Mesenchymal stem cell (in vitro differentiated cells and primary cell): ENCODE data around the gene RIPPLY3.
"Not testable (repeated sequence)": the region's sequence is repeated elsewhere in the genome, so short reads cannot be mapped to it uniquely, and the experiment has no call there.

ENCODE experiments used
- DNase-seq: peaks from one replicate; pipeline ENCODE4 v3.0.0-alpha.2; 2013
- H2AFZ ChIP-seq: one replicate; pipeline ENCODE4 v1.6.1; 2013; ENCODE audit warnings: low read depth, mild to moderate bottlenecking, control low read depth, inconsistent platforms, low read length, moderate library complexity
- H2AK5ac ChIP-seq: 2 replicates; pipeline ENCODE4 v1.6.1; 2013; ENCODE audit warnings: low read length, moderate library complexity, mild to moderate bottlenecking, inconsistent platforms; ENCODE audit not compliant: severe bottlenecking
- H2BK120ac ChIP-seq: one replicate; pipeline ENCODE4 v1.6.1; 2013; ENCODE audit warnings: low read depth, mild to moderate bottlenecking, inconsistent platforms, low read length, moderate library complexity
- H2BK12ac ChIP-seq, 2 experiments: one replicate each; pipeline ENCODE4 v1.6.1; 2013; ENCODE audit warnings: inconsistent platforms in 2 of 2, low read length in 2 of 2, mild to moderate bottlenecking in 2 of 2, moderate library complexity in 2 of 2, control low read depth in 1 of 2
- H2BK15ac ChIP-seq: one replicate; pipeline ENCODE4 v1.6.1; 2013; ENCODE audit warnings: mild to moderate bottlenecking, low read depth, inconsistent platforms; ENCODE audit not compliant: poor library complexity, severe bottlenecking
- H2BK5ac ChIP-seq: 2 replicates; pipeline ENCODE4 v1.6.1; 2013; ENCODE audit warnings: low read depth, mild to moderate bottlenecking, low read length, control low read depth, inconsistent platforms; ENCODE audit not compliant: poor library complexity, severe bottlenecking
- H3K14ac ChIP-seq, 2 experiments: one replicate each; pipeline ENCODE4 v1.6.1; 2013; ENCODE audit warnings: inconsistent platforms in 2 of 2, low read length in 2 of 2, control low read depth in 1 of 2, mild to moderate bottlenecking in 1 of 2, moderate library complexity in 1 of 2
- H3K18ac ChIP-seq, 2 experiments: one replicate each; pipeline ENCODE4 v1.6.1; 2013; ENCODE audit warnings: inconsistent platforms in 2 of 2, low read length in 2 of 2, control low read depth in 1 of 2, low read depth in 1 of 2, mild to moderate bottlenecking in 1 of 2
- H3K23ac ChIP-seq, 2 experiments: one replicate each; pipeline ENCODE4 v1.6.1; 2013; ENCODE audit warnings: inconsistent platforms in 2 of 2, low read length in 2 of 2, mild to moderate bottlenecking in 2 of 2, moderate library complexity in 2 of 2, control low read depth in 1 of 2
- H3K27ac ChIP-seq: 2 replicates; pipeline ENCODE4 v1.5.1; 2013; ENCODE audit warnings: mild to moderate bottlenecking, moderate library complexity, low read length, control low read depth, inconsistent platforms; ENCODE audit not compliant: poor library complexity, severe bottlenecking
- H3K27me3 ChIP-seq, 2 experiments: 2 replicates each; pipeline versions ENCODE4 v1.6.1 to v1.7.0; 2013; ENCODE audit warnings: low read length in 2 of 2, mild to moderate bottlenecking in 2 of 2, moderate library complexity in 2 of 2, control low read depth in 1 of 2, inconsistent platforms in 1 of 2; ENCODE audit not compliant: control insufficient read depth in 1 of 2, insufficient read depth in 1 of 2
- H3K36me3 ChIP-seq, 2 experiments: 2 replicates each; pipeline versions ENCODE4 v1.6.1 to v1.7.0; 2013; ENCODE audit warnings: low read length in 2 of 2, control low read depth in 1 of 2, inconsistent platforms in 1 of 2, low read depth in 1 of 2, mild to moderate bottlenecking in 1 of 2; ENCODE audit not compliant: insufficient read depth in 2 of 2, control insufficient read depth in 1 of 2
- H3K4ac ChIP-seq, 2 experiments: one replicate each; pipeline ENCODE4 v1.6.1; 2013; ENCODE audit warnings: inconsistent platforms in 2 of 2, low read length in 2 of 2, mild to moderate bottlenecking in 2 of 2, moderate library complexity in 2 of 2, control low read depth in 1 of 2, low read depth in 1 of 2
- H3K4me1 ChIP-seq: 2 replicates; pipeline ENCODE4 v1.6.1; 2013; ENCODE audit warnings: low read depth, low read length, control low read depth; ENCODE audit not compliant: control insufficient read depth, insufficient read depth
- H3K4me2 ChIP-seq: 2 replicates; pipeline ENCODE4 v1.6.1; 2013; ENCODE audit warnings: low read length, mild to moderate bottlenecking, inconsistent platforms; ENCODE audit not compliant: poor library complexity, severe bottlenecking
- H3K4me3 ChIP-seq, 2 experiments: 2 replicates each; pipeline versions ENCODE4 v1.5.1 to v1.7.0; 2013; ENCODE audit warnings: low read length in 2 of 2, mild to moderate bottlenecking in 2 of 2, control low read depth in 1 of 2, low read depth in 1 of 2; ENCODE audit not compliant: insufficient read depth in 1 of 2
- H3K79me1 ChIP-seq: replicated peaks from 2 replicates; pipeline ENCODE4 v1.6.1; 2013; ENCODE audit warnings: mild to moderate bottlenecking, control low read depth, low read length, inconsistent platforms; ENCODE audit not compliant: poor library complexity, severe bottlenecking
- H3K9ac ChIP-seq: 2 replicates; pipeline ENCODE4 v1.7.0; 2013; ENCODE audit warnings: mild to moderate bottlenecking, low read length, moderate library complexity
- H3K9me3 ChIP-seq: 2 replicates; pipeline ENCODE4 v1.7.0; 2013; ENCODE audit warnings: mild to moderate bottlenecking, low read length; ENCODE audit not compliant: control insufficient read depth
- H4K8ac ChIP-seq: one replicate; pipeline ENCODE4 v1.6.1; 2013; ENCODE audit warnings: inconsistent platforms, mild to moderate bottlenecking, low read length, moderate library complexity
- H4K91ac ChIP-seq: one replicate; pipeline ENCODE4 v1.6.1; 2013; ENCODE audit warnings: mild to moderate bottlenecking, low read length, inconsistent platforms
- WGBS: methylation state at CpG from one replicate; pipeline ENCODE4 v1.1.7; 2013; ENCODE audit warnings: mixed read lengths; 5-methylcytosine and 5-hydroxymethylcytosine counted together

RIPPLY3 gene

DNA sequence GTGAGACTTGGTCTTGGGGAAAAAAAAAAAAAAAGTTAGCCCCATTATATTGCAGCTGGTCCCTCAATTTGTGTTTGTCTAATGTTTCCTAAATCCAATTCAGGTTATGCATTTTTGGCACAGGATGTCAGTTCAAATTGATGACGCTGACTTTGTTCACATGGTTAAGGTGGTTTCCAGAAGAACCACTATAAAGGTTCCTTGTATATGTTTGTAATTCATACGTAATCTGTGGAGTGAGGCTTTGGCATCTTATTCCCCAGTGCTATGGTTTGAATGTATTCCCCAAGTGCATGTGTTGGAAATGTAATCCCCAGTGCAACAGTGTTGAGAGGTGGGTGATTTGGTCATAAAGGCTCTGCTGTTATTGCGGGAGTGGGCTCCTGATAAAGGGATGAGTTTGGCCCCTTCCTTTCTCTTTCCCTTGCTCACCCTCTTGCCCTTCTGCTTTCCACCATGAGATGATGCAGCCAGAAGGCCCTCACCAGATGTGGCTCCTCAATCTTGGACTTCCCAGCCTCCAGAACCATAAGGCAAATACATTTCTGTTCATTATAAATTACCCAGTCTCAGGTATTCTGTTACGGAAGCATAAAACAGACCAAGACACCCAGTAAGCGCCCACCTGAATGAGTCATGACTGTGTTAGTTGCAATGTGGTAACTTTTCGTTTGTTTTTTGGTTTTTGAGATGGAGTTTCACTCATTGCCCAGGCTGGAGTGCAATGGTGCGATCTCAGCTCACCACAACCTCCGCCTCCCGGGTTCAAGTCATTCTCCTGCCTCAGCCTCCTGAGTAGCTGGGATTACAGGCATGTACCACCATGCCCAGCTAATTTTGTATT lies 20.5 kb upstream of the RIPPLY3 start:
- Histone ChIP-seq H3K4me1 (peaks cover 5% of the 10 kb centered on the region), H3K14ac (no peak overlapping the region)

DNA sequence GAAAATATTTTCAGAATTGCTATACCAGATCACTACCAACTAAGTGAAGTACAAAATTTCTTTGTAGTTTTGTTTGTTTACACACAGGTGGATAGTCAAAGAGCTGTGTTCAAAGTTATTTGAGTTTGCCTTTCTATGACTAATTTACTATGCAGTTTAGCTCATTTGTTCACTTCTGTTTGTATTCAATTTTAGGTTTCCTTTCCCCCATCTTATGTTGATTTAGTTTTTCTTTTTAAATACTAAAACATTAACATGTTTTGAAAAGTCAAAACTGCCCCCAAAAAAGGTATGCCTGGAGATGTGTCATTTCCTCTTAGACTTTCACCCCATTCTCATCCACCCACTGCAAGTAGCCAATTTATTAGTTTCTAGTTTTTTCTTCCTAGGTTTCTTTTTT lies 18.7 kb upstream of the RIPPLY3 start:
- no peak overlapping the region for H4K8ac ChIP-seq
- no peaks in the 10 kb centered on the region for H3K36me3 ChIP-seq
- H3K9ac ChIP-seq, result peak overlapping the region; percentile 5
- H2BK120ac ChIP-seq, result no peak overlapping the region
- no peaks in the 10 kb centered on the region for H3K27me3 ChIP-seq
- H3K27ac ChIP-seq, result no peak overlapping the region
- no peak overlapping the region for H3K4me2 ChIP-seq
- no peak overlapping the region for H2AFZ ChIP-seq
- no peak overlapping the region for H3K23ac ChIP-seq
- H3K4ac ChIP-seq, result no peak overlapping the region
- H3K4me1 ChIP-seq, result peaks cover 5% of the 10 kb centered on the region
- no peak overlapping the region for H2AK5ac ChIP-seq
- no peak overlapping the region for H3K14ac ChIP-seq
- H4K91ac ChIP-seq, result no peak overlapping the region
- no peak for DNase-seq
- no peak overlapping the region for H2BK12ac ChIP-seq
- no peak overlapping the region for H2BK5ac ChIP-seq
- H3K79me1 ChIP-seq, result no peaks in the 10 kb centered on the region
- H3K18ac ChIP-seq, result no peak overlapping the region
- no peaks in the 10 kb centered on the region for H3K9me3 ChIP-seq
- H3K4me3 ChIP-seq, result no peak overlapping the region
- H2BK15ac ChIP-seq, result no peak overlapping the region

More for the DNA sequence above, 20.5 kb upstream of the RIPPLY3 start:
- Histone ChIP-seq H3K27ac (no peak overlapping the region), H3K23ac (no peak overlapping the region), H2BK120ac (no peak overlapping the region), H4K91ac (no peak overlapping the region), H2AFZ (no peak overlapping the region), H3K36me3 (no peaks in the 10 kb centered on the region), H3K4ac (no peak overlapping the region), H3K4me2 (no peak overlapping the region), H3K27me3 (peaks cover 0 to 1% of the 10 kb centered on the region in 2 experiments), H2BK5ac (no peak overlapping the region), H3K9ac (no peak overlapping the region), H4K8ac (no peak overlapping the region), H3K9me3 (no peaks in the 10 kb centered on the region), H3K4me3 (no peak overlapping the region), H2BK15ac (no peak overlapping the region), H2BK12ac (no peak overlapping the region), H3K18ac (no peak overlapping the region), H2AK5ac (no peak overlapping the region), H3K79me1 (no peaks in the 10 kb centered on the region)
- no peak for DNase-seq
- WGBS, result 92% methylated on average over 6 of the region's 9 CpGs

DNA sequence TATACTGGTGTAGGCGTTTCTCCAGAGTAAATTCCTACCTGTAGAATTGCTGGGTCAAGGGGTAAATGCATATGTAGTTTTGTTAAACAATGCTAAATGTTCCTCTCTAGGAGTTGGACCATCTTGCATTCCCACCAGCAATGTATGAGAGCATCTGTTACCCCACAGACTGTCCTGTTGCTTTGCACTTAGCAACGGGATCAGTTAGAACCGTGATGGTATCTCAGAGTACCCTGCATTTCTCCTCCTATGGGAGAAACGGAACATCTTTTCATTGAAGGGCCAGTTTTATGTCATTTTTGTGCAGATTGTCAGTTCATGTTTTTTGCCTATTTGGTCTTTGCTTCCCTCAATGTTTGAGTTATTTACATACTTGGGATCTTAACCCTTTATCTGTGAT lies 18.0 kb upstream of the RIPPLY3 start:
- no peak overlapping the region for H2AK5ac ChIP-seq
- WGBS, result 92% methylated on average over 3 of the region's 4 CpGs
- H3K23ac ChIP-seq, result no peak overlapping the region
- H3K79me1 ChIP-seq, result no peaks in the 10 kb centered on the region
- H3K4me2 ChIP-seq, result no peak overlapping the region
- no peaks in the 10 kb centered on the region for H3K36me3 ChIP-seq
- H3K4ac ChIP-seq, result no peak overlapping the region
- no peak overlapping the region for H3K4me3 ChIP-seq
- H3K18ac ChIP-seq, result no peak overlapping the region
- H4K8ac ChIP-seq, result no peak overlapping the region
- DNase-seq, result no peak
- H3K27ac ChIP-seq, result no peak overlapping the region
- peaks cover 0 to under 1% of the 10 kb centered on the region in 2 experiments for H3K27me3 ChIP-seq
- no peak overlapping the region for H4K91ac ChIP-seq
- no peak overlapping the region for H3K9ac ChIP-seq
- peaks cover 5% of the 10 kb centered on the region for H3K4me1 ChIP-seq
- no peak overlapping the region for H2BK12ac ChIP-seq
- no peak overlapping the region for H2BK15ac ChIP-seq
- H3K9me3 ChIP-seq, result no peaks in the 10 kb centered on the region
- H2AFZ ChIP-seq, result no peak overlapping the region
- no peak overlapping the region for H2BK5ac ChIP-seq
- H3K14ac ChIP-seq, result no peak overlapping the region
- H2BK120ac ChIP-seq, result no peak overlapping the region

DNA sequence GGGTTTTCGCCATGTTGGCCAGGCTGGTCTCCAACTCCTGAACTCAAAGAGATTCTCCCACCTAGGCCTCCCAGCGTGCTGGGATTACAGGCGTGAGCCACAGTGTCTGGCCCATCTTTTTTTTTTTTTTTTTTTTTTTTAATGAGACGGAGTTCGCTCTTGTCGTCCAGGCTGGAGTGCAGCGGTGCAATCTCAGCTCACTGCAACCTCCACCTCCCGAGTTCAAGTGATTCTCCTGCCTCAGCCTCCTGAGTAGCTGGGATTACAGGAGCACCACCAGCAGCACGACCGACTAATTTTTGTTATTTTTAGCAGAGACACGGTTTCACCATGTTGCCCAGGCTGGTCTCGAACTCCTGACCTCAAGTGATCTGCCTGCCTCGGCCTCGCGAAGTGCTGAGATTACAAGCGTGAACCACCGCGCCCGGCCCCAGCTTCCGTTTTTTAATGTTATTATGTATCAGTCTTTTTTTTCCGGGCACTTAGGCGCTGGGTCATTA lies 17.3 kb upstream of the RIPPLY3 start:
- H3K36me3 ChIP-seq, H2BK120ac ChIP-seq, H3K14ac ChIP-seq, H3K23ac ChIP-seq, H3K79me1 ChIP-seq, DNase-seq, H3K4me1 ChIP-seq, H3K9me3 ChIP-seq, H2AK5ac ChIP-seq, H2BK12ac ChIP-seq, H3K27me3 ChIP-seq: not testable (repeated sequence)
- peak overlapping the region in 1 of 2 experiments; percentile 80 for H3K4ac ChIP-seq
- H4K91ac ChIP-seq, result peak overlapping the region; percentile 52
- H2AFZ ChIP-seq, result peak overlapping the region; percentile 92
- H3K9ac ChIP-seq, result peak overlapping the region; percentile 89
- peak overlapping the region; percentile 59 for H3K27ac ChIP-seq
- H2BK5ac ChIP-seq, result peak overlapping the region; percentile 74
- H3K18ac ChIP-seq, result peak overlapping the region; percentile 87 to 95
- peak overlapping the region; percentile 29 for H3K4me2 ChIP-seq
- peak overlapping the region; percentile 89 for H4K8ac ChIP-seq
- H2BK15ac ChIP-seq, result peak overlapping the region; percentile 44
- 60% methylated on average over 22 of the region's 22 CpGs for WGBS
- H3K4me3 ChIP-seq, result peak overlapping the region; percentile 76 to 79
